Measurements from ENCODE around the gene RAD23A.

DNA sequence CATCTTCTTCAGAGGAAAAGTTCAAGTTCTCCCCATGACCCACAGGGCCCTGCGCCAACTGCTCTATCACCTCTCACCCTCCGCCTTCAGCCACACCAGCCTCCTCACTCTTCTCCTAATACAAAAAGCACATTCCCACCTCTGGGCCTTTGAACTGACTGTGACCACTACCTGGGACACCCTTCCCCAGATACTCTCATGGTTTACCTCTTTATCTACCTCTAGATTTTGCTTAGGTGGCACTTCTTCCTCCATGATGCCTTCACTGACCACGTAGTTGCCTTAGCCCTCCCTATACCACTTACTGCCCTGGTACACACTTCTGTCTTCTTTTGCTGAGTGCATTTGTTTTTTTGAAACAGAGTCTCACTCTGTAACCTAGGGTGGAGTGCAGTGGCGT, 22.7 kb upstream of the RAD23A start:
- TF ChIP-seq, protein P1, sequence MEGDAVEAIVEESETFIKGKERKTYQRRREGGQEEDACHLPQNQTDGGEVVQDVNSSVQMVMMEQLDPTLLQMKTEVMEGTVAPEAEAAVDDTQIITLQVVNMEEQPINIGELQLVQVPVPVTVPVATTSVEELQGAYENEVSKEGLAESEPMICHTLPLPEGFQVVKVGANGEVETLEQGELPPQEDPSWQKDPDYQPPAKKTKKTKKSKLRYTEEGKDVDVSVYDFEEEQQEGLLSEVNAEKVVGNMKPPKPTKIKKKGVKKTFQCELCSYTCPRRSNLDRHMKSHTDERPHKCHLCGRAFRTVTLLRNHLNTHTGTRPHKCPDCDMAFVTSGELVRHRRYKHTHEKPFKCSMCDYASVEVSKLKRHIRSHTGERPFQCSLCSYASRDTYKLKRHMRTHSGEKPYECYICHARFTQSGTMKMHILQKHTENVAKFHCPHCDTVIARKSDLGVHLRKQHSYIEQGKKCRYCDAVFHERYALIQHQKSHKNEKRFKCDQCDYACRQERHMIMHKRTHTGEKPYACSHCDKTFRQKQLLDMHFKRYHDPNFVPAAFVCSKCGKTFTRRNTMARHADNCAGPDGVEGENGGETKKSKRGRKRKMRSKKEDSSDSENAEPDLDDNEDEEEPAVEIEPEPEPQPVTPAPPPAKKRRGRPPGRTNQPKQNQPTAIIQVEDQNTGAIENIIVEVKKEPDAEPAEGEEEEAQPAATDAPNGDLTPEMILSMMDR (IDR thresholded peaks at IDR 0.05; ENCODE audit: poor library complexity): no peak
- TF ChIP-seq EZH2phosphoT487 (IDR thresholded peaks at IDR 0.05; ENCODE audit: low read depth, severe bottlenecking, unreplicated experiment) (no peak), EZH2 (IDR thresholded peaks at IDR 0.05; ENCODE audit: borderline replicate concordance) (no peak)

All from hepatocyte (in vitro differentiated cells).